Large intestine (tissue), 3 donors: ENCODE measurements around the gene PARD3. TPM values are rescaled to one million over a fixed set of nuclear protein-coding genes. Genes with fewer than 3 reads are reported as not detected.
A peak's percentile ranks its signal among the peaks of the same experiment; 100 is the strongest.

Experiments
- DNase-seq, 2 donors: peaks; one replicate each; pipeline versions ENCODE4 v3.0.0 to v3.0.0-alpha.2; 2013
- H3K27ac ChIP-seq: one replicate; pipeline ENCODE4 v1.5.1; 2013; ENCODE audit warnings: low read length
- H3K27me3 ChIP-seq: 2 replicates; pipeline ENCODE4 v1.6.1; 2013; ENCODE audit warnings: low read length; ENCODE audit not compliant: control insufficient read depth, insufficient read depth
- H3K36me3 ChIP-seq: 2 replicates; pipeline ENCODE4 v1.6.1; 2013; ENCODE audit warnings: low read length; ENCODE audit not compliant: control insufficient read depth, insufficient read depth
- H3K4me1 ChIP-seq: one replicate; pipeline ENCODE4 v1.6.1; 2013; ENCODE audit warnings: low read length; ENCODE audit not compliant: control insufficient read depth, insufficient read depth
- H3K4me3 ChIP-seq: one replicate; pipeline ENCODE4 v1.5.1; 2013; ENCODE audit warnings: low read length
- H3K9me3 ChIP-seq: one replicate; pipeline ENCODE4 v1.6.1; 2013; ENCODE audit warnings: mild to moderate bottlenecking, low read depth, low read length, moderate library complexity; ENCODE audit not compliant: control insufficient read depth
- WGBS: methylation state at CpG from one replicate; pipeline ENCODE4 v1.1.5; 2013; ENCODE audit warnings: low lambda C conversion rate; ENCODE audit not compliant: insufficient coverage; 5-methylcytosine and 5-hydroxymethylcytosine counted together
- polyA plus RNA-seq: library from polyadenylated mRNA; unstranded; fragments of 120-200 nt; gene quantifications from one replicate; pipeline ENCODE4 v1.2.1, GENCODE V29; 2013

PARD3 gene
- polyA plus RNA-seq, 1 donor, result 25.5 TPM

DNA sequence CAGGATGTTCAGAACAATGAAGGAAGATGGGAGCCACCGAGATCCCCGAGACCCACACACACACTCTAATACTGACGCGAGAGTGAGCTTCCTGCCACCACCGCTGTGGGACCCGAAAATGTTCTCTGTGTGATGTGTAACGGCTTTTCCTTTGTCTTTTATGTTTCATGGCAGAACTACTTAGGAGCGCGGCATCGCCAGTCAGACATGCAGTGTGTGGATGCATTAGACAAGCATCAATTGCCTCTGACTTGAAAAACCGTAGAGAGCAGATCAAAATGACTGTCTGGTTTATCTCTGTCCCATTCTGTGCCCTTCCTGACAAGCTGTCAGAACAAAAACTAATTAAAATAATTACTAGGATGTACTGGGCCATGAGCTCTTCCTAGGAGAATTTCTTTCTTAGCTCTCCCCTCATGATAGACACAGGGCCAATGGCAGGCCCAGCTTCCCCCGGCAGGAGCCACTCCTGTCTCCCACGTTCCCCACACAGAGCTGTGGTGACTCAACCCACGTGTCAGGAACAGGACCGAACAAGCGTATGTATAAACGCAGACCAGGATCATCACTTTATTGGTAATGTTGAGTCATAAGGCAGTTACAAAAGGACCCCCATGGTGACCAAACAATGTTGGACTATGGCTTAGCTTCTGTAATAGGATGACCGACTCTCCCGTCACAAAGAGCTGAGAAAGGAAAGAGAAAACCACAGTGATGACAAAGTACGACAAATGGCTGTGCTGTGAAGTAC lies 705.0 kb downstream of the PARD3 start:
- Histone ChIP-seq H3K27ac (no peak overlapping the region), H3K36me3 (peaks cover 15% of the 10 kb centered on the region), H3K4me1 (no peaks in the 10 kb centered on the region), H3K9me3 (no peaks in the 10 kb centered on the region), H3K4me3 (no peak overlapping the region), H3K27me3 (no peaks in the 10 kb centered on the region)
- DNase-seq, result no peak
- no CpG with 5 or more reads among the region's 20 CpGs for WGBS

DNA sequence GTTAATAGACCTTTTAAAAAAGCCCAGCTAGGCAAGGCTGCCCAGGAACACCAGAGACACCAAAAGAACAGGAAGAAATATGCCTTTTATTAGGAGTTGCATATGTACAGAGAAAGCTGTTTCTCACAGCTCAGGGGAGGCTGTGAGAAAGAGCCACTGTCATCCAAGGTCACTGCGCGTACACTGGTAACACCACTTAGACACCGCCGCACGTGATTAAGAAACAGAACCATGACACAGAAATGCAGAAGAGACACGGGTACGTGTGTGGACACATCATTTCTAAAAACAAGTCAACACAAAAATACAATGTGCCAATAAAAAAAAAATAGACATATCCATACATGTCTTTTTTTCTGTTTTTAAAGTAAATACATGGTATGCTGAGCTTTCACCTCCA lies 705.6 kb downstream of the PARD3 start:
- no peak for DNase-seq
- WGBS, result 98% methylated on average over 5 of the region's 7 CpGs
- Histone ChIP-seq H3K27me3 (no peaks in the 10 kb centered on the region), H3K9me3 (no peaks in the 10 kb centered on the region), H3K4me3 (no peak overlapping the region), H3K36me3 (peaks cover 15% of the 10 kb centered on the region), H3K27ac (no peak overlapping the region), H3K4me1 (no peaks in the 10 kb centered on the region)

DNA sequence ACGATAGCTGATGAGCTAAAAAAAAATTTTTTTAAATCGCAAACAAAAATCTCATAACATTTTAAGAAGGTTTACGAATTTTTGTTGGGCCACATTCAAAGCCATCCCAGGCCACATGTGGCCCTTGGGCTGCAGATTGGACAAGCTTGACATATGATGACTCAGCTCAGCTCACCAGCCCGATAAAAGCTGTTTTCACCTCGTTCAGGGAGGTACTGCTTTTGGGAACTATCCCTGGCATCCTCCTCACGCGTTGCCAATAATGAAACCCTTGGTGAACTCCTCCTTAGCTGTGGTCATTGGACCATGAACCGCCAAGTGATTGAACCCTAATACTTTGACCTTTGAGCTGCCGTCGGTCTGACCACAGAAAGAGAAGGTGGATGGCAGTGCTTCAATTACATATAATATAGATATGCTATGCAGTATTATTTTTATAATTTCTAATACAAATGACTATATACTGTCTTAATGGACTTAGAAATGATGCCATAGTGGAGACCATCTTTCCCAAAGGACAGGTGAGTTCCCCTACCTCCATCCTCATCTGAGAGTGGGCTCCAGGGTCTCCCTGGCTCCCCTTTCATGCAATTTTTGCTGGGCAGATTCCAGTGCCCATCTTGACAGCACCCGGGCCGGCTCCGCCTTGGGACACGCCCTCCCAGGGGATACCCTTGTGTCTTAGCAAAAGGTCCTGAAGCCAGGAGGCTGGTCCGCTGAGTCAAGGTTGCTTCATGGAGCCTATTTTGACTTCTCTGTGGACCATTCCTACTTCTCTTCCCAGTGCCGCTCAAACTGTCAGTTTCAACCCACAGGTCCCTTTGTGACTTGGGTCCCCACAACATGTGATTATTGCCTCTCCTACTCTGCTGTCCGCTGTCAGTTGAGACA lies 707.2 kb downstream of the PARD3 start:
- Histone ChIP-seq H3K4me1 (no peaks in the 10 kb centered on the region), H3K9me3 (no peaks in the 10 kb centered on the region), H3K4me3 (no peak overlapping the region), H3K27me3 (no peaks in the 10 kb centered on the region), H3K27ac (no peak overlapping the region), H3K36me3 (peaks cover 15% of the 10 kb centered on the region)
- 90% methylated on average over 2 of the region's 17 CpGs for WGBS
- no peak for DNase-seq

DNA sequence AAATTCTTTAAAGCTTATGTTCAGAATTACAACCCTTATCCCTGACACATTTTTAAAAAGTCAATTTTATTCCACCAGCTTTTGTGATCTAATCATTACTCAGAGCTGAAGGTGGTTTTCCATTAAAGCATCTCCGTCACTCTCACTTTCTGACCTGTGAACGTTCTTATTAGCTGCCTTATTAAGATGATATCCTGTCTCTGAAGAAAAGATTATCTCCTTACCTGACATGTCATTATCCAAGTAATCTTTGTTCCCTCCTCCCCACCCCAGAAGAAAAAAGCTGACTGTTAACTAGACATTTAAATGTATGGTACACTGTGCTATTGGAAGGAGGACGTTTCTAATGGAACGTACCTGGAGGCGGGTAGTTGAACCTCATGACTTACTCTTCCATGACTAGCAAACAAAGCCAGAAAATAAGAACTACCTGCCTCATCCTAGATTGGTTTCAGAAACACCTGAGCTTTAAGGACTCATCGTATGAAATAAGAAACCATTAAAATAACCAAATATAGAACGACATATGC lies 708.7 kb downstream of the PARD3 start:
- H3K4me1 ChIP-seq, result no peaks in the 10 kb centered on the region
- no peak overlapping the region for H3K4me3 ChIP-seq
- peaks cover 15% of the 10 kb centered on the region for H3K36me3 ChIP-seq
- no peaks in the 10 kb centered on the region for H3K27me3 ChIP-seq
- H3K9me3 ChIP-seq, result no peaks in the 10 kb centered on the region
- no peak overlapping the region for H3K27ac ChIP-seq
- 100% methylated on average over 2 of the region's 7 CpGs for WGBS
- no peak for DNase-seq

DNA sequence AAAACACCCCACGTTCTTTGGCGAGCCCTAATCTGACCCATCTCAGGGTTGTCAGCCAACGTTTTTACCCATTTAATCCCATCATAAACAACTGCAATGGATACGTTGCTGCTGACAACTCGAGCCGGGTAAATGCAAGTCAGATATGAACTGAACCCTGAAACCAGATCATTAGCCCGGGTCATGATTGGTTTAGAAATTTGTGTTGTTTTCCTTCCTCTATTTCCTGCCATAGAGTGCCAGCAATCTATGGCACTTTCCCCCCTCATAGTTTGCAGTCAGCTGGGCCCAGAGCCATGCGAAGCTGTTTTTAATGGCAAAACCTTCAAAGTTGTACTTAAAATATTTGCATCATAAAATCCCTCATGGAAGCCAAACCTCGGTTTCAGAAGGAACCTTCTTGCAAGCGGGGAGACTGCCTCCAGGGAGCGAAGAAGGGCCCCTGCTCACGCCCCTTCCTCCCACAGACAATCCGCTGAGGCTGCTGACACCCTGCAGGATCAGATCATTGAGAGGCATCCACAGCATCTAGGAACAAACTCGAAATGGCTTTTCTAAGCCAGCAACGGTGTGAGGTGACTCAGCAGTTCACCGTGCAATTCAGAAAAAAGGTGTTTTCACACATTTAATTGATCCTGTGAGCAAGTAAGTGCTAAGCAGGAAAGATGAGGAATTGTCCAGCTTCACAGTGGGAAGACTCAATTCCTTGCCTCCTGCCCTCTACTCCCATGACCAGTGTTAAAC lies 710.1 kb downstream of the PARD3 start:
- no peaks in the 10 kb centered on the region for H3K9me3 ChIP-seq
- H3K27me3 ChIP-seq, result no peaks in the 10 kb centered on the region
- H3K4me3 ChIP-seq, result no peak overlapping the region
- no peaks in the 10 kb centered on the region for H3K4me1 ChIP-seq
- WGBS, result no CpG with 5 or more reads among the region's 16 CpGs
- H3K27ac ChIP-seq, result no peak overlapping the region
- peaks cover 2% of the 10 kb centered on the region for H3K36me3 ChIP-seq
- DNase-seq, result no peak

DNA sequence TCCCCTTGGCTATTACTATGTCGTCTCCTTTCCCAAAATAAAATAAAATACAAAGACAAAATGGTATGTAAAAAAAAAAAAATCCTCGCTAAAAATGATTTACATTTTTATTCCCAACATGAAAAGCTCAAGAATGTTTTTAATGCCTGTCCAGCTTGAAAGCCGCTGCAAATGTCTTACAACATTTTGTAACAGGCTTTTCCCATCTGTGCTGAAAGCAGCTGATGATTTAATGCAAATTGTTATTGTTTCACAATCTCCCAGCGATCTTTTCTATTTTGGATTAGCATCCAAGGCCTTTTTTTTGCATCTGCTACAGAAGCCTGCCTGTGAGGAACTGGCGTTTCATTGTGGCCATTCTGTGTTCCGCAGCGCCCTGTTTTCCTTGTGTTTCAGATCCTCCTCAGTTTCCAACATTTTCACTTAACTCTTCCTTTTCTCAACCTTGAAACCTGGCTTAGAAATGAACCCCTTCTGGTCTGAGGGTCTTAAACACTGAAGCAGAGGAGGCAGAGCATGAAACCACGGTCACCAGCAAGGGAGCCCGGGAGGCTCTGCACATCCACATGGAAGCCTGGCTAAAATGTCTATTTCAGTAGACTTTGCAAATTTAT lies 712.1 kb downstream of the PARD3 start:
- no peak overlapping the region for H3K27ac ChIP-seq
- no peak overlapping the region for H3K4me3 ChIP-seq
- H3K9me3 ChIP-seq, result no peaks in the 10 kb centered on the region
- DNase-seq, result no peak
- 70% methylated on average over 2 of the region's 9 CpGs for WGBS
- H3K36me3 ChIP-seq, result no peaks in the 10 kb centered on the region
- no peaks in the 10 kb centered on the region for H3K4me1 ChIP-seq
- no peaks in the 10 kb centered on the region for H3K27me3 ChIP-seq

DNA sequence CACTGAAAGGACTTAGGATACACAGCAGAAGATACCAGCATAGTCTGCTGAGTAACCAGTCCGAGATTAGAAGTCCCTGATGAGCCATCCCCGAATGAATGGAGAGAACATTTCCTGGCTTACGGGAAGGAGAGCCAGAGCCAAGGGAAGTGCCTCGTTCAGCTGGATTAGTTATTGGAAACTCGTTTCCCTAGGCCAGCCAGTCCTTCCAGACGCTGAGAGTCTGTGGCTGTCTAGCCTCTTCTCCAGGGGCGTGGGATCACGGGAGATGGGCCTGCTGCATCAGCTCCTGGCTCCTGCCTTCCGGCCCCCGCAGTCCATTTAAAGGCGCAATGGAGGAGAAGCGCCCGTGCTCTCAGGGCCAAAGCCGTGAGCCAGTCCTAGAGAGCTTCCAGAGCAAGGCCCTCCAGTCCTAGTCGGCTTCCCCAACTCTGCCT lies 712.8 kb downstream of the PARD3 start:
- H3K27ac ChIP-seq, result no peak overlapping the region
- no peak overlapping the region for H3K4me3 ChIP-seq
- no peaks in the 10 kb centered on the region for H3K4me1 ChIP-seq
- DNase-seq, result peak; percentile 25 to 32
- no peaks in the 10 kb centered on the region for H3K27me3 ChIP-seq
- no CpG with 5 or more reads among the region's 15 CpGs for WGBS
- H3K9me3 ChIP-seq, result no peaks in the 10 kb centered on the region
- no peaks in the 10 kb centered on the region for H3K36me3 ChIP-seq

DNA sequence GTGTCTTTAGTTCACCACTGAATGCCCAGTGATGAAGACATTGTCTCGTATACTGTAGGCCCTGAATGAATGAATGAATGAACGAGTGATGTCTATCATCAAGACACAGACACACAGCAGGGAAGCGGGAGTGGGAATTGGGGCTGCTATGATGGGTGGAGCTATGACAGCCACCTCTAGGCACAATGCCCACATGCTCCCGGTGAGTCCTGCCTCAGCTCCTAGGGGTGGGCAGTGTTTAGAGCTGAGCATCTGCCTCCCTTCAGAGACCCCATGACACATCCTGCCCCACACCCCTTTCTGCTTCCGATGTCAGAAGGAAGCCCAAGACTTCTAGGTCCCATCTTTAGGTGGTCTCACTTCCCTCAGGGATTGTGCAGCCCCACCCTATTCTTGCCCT lies 714.1 kb downstream of the PARD3 start:
- no peak for DNase-seq
- Histone ChIP-seq H3K27me3 (no peaks in the 10 kb centered on the region), H3K4me1 (no peaks in the 10 kb centered on the region), H3K9me3 (peaks cover under 1% of the 10 kb centered on the region), H3K4me3 (no peak overlapping the region), H3K27ac (no peak overlapping the region), H3K36me3 (no peaks in the 10 kb centered on the region)
- 100% methylated on average over 1 of the region's 5 CpGs for WGBS

DNA sequence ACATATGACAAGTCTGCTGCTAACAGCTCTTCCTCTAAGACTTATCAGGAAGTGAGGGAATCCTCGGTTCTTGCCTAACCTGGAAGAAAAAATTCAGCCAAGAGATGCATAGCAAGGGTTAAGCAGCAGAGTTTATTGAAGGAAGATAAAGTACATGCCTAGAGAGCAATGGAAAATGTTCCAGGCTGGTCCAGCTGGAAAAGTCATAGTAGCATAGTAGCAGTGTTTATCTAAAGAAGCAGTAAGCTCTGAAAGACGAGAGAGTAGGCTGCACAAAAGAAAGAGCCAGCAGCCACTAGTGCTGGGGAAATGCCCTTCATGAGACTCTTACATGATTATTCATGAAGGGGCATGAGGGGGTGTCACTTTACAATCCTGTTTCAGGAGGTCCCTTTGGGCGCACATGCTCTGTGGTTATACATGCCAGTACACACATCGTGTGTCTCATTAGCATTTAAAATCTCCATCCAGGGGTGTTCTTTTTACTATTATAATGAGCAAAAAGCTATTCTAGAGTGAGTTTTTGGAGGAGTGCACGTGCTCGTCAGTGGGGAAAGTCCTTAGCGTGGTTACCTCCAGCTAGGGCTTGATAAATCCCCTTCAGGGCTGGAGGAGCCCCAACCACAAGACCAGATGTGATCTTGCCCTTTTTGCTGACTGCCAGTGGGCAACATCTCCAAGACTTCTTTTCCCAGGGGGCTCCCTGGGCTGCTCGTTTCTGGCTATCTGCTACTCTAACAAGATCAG lies 716.1 kb downstream of the PARD3 start:
- Histone ChIP-seq H3K9me3 (peaks cover 11% of the 10 kb centered on the region), H3K27ac (no peak overlapping the region), H3K4me1 (no peaks in the 10 kb centered on the region), H3K4me3 (no peak overlapping the region), H3K36me3 (no peaks in the 10 kb centered on the region), H3K27me3 (no peaks in the 10 kb centered on the region)
- no peak for DNase-seq
- no CpG with 5 or more reads among the region's 8 CpGs for WGBS
